HEK293 (cell line): ENCODE data around the gene BBOX1.

Experiments
- CTCF ChIA-PET: fragments of 350-600 bp; formaldehyde crosslinking; extraction: SDS; loops from one replicate; lab custom pipeline; 2021; ENCODE audit warnings: antibody characterized with exemption; lab: Yijun Ruan, JAX
- POLR2A ChIA-PET: fragments of 300-600 bp; formaldehyde crosslinking; extraction: SDS; loops from one replicate; lab custom pipeline; 2020; ENCODE audit warnings: antibody characterized with exemption, inconsistent platforms; lab: Yijun Ruan, JAX
- H3K27ac ChIP-seq: fragments of 200-500 bp; sonication (Bioruptor generic); 2 replicates; pipeline ENCODE4 v1.5.1; 2014; ENCODE audit warnings: low read depth, low read length, control low read depth, inconsistent platforms; ENCODE audit errors: extremely low read depth
- H3K36me3 ChIP-seq, 2 experiments: fragments of 200-500 bp in 1 of 2; sonication (Bioruptor generic) in 1 of 2; 1 replicate in 1 of 2; 2 replicates in 1 of 2; pipeline ENCODE4 v1.5.1; 2014 to 2017; ENCODE audit warnings: inconsistent platforms in 2 of 2, low read length in 2 of 2; ENCODE audit not compliant: control insufficient read depth in 2 of 2, insufficient read depth in 1 of 2
- H3K4me1 ChIP-seq: fragments of 200-500 bp; sonication (Bioruptor generic); 2 replicates; pipeline ENCODE4 v1.5.1; 2014; ENCODE audit warnings: mild to moderate bottlenecking, low read length, inconsistent platforms; ENCODE audit not compliant: control insufficient read depth, insufficient read depth
- H3K4me3 ChIP-seq: 2 replicates; pipeline ENCODE4 v1.5.1; 2011; ENCODE audit warnings: low read depth, mild to moderate bottlenecking, control low read depth, low read length, moderate library complexity
- H3K9me3 ChIP-seq: fragments of 200-500 bp; sonication (Bioruptor generic); 2 replicates; pipeline ENCODE4 v1.5.1; 2014; ENCODE audit warnings: low read depth, low read length, inconsistent platforms; ENCODE audit not compliant: control insufficient read depth, insufficient read depth
- HOXA7 ChIP-seq: sonication (generic); formaldehyde crosslinking; IDR thresholded peaks from 2 replicates; pipeline ENCODE4 v1.8.1; 2022; ENCODE audit warnings: missing genetic modification reagents, borderline replicate concordance
- KLF8 ChIP-seq: fragments of 450-650 bp; formaldehyde crosslinking; IDR thresholded peaks from 2 replicates; pipeline ENCODE4 v1.5.1; 2016; ENCODE audit warnings: missing biosample characterization, missing genetic modification characterization
- OVOL3 ChIP-seq: fragments of 450-650 bp; formaldehyde crosslinking; IDR thresholded peaks from 2 replicates; pipeline ENCODE4 v1.5.1; 2016; ENCODE audit warnings: missing biosample characterization, missing genetic modification characterization
- ZIC2 ChIP-seq: fragments of 450-650 bp; formaldehyde crosslinking; IDR thresholded peaks from 2 replicates; pipeline ENCODE4 v1.5.1; 2016; ENCODE audit warnings: missing biosample characterization, missing genetic modification characterization
- ZNF138 ChIP-seq: fragments of 450-650 bp; formaldehyde crosslinking; IDR thresholded peaks from 2 replicates; pipeline ENCODE4 v1.5.1; 2016; ENCODE audit warnings: missing biosample characterization, missing genetic modification characterization, borderline replicate concordance
- ZNF311 ChIP-seq: fragments of 450-650 bp; formaldehyde crosslinking; IDR thresholded peaks from 2 replicates; pipeline ENCODE4 v1.5.1; 2017; ENCODE audit warnings: missing biosample characterization, missing genetic modification characterization, borderline replicate concordance
- ZNF544 ChIP-seq: fragments of 450-650 bp; formaldehyde crosslinking; IDR thresholded peaks from 2 replicates; pipeline ENCODE4 v1.5.0; 2017; ENCODE audit warnings: missing biosample characterization, missing genetic modification characterization
- ZNF548 ChIP-seq: fragments of 450-650 bp; formaldehyde crosslinking; IDR thresholded peaks from 2 replicates; pipeline ENCODE4 v1.5.1; 2016; ENCODE audit warnings: missing biosample characterization, missing genetic modification characterization
- ZNF561 ChIP-seq: fragments of 450-650 bp; IDR thresholded peaks from 2 replicates; pipeline ENCODE4 v1.5.1; 2018; ENCODE audit warnings: missing biosample characterization, missing genetic modification characterization, borderline replicate concordance
- ZNF600 ChIP-seq: fragments of 450-650 bp; formaldehyde crosslinking; IDR thresholded peaks from 2 replicates; pipeline ENCODE4 v1.5.1; 2016; ENCODE audit warnings: missing biosample characterization, missing genetic modification characterization
- ZNF670 ChIP-seq: fragments of 450-650 bp; formaldehyde crosslinking; IDR thresholded peaks from 2 replicates; pipeline ENCODE4 v1.5.1; 2016; ENCODE audit warnings: missing biosample characterization, missing genetic modification characterization, low read depth
- ZSCAN23 ChIP-seq: fragments of 450-650 bp; formaldehyde crosslinking; IDR thresholded peaks from 2 replicates; pipeline ENCODE4 v1.5.1; 2016; ENCODE audit warnings: missing biosample characterization, missing genetic modification characterization
- TF ChIP-seq, protein P1 (sequence below): fragments of 450-650 bp; formaldehyde crosslinking; optimal IDR thresholded peaks from 2 replicates; pipeline ENCODE3; 2016; ENCODE audit warnings: missing biosample characterization, mild to moderate bottlenecking, missing genetic modification characterization
- TF ChIP-seq, protein P2 (sequence below): fragments of 450-650 bp; formaldehyde crosslinking; IDR thresholded peaks from 2 replicates; pipeline ENCODE4 v1.5.1; 2017; ENCODE audit warnings: missing biosample characterization, missing genetic modification characterization
- TF ChIP-seq, protein P3 (sequence below): fragments of 450-650 bp; formaldehyde crosslinking; IDR thresholded peaks from 2 replicates; pipeline ENCODE4 v1.5.1; 2017; ENCODE audit warnings: missing biosample characterization, missing genetic modification characterization
- TF ChIP-seq, protein P4 (sequence below): fragments of 450-650 bp; formaldehyde crosslinking; conservative IDR thresholded peaks from 2 replicates; pipeline ENCODE4 v1.5.1; 2016; ENCODE audit warnings: low read depth, missing biosample characterization, missing genetic modification characterization
- TF ChIP-seq, protein P5 (sequence below): sonication (generic); formaldehyde crosslinking; IDR thresholded peaks from 2 replicates; pipeline ENCODE4 v1.8.1; 2022; ENCODE audit warnings: mild to moderate bottlenecking, moderate library complexity, missing genetic modification reagents
- TF ChIP-seq, protein P6 (sequence below): fragments of 450-650 bp; formaldehyde crosslinking; IDR thresholded peaks from 2 replicates; pipeline ENCODE4 v1.5.1; 2016; ENCODE audit warnings: missing biosample characterization, missing genetic modification characterization, borderline replicate concordance
- TF ChIP-seq, protein P7 (sequence below): fragments of 450-650 bp; formaldehyde crosslinking; IDR thresholded peaks from 2 replicates; pipeline ENCODE4 v1.5.1; 2016; ENCODE audit warnings: missing biosample characterization, missing genetic modification characterization

BBOX1 gene

DNA sequence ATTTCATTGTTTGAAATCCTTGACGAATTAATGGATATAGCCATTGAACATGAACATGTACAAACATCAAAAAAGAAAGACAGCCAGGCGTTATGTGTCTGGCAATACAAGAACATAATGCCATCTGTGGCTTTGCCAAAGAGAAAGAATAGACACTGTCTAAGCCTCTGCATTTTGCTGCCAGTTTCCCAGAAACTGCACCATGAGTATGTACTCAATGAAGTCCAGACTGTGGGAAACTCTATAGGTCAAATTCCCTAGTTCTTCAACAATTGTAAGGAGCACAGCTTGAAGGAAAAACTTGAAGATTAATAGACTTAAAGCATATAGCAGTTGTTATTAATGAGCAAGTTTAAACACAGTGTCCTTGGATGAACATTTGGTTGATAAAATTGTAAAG lies 71.3 kb downstream of the BBOX1 start:
- peaks cover 5% of the 10 kb centered on the region; the same call in 1 of the 2 replicates for H3K4me1 ChIP-seq
- no peak overlapping the region for H3K27ac ChIP-seq
- H3K4me3 ChIP-seq: no peak overlapping the region
- TF ChIP-seq ZSCAN23 (tag by site-specific recombination) (no peak), ZIC2 (tag by site-specific recombination) (no peak), OVOL3 (tag by site-specific recombination) (no peak), ZNF548 (tag by site-specific recombination) (no peak), KLF8 (tag by site-specific recombination) (no peak), ZNF138 (tag by site-specific recombination) (no peak), ZNF311 (tag by site-specific recombination) (no peak), ZNF561 (no peak), ZNF670 (tag by site-specific recombination) (no peak), HOXA7 (CRISPR knock-in tag) (no peak), ZNF544 (tag by site-specific recombination) (no peak), ZNF600 (no peak)
- TF ChIP-seq, protein P1, sequence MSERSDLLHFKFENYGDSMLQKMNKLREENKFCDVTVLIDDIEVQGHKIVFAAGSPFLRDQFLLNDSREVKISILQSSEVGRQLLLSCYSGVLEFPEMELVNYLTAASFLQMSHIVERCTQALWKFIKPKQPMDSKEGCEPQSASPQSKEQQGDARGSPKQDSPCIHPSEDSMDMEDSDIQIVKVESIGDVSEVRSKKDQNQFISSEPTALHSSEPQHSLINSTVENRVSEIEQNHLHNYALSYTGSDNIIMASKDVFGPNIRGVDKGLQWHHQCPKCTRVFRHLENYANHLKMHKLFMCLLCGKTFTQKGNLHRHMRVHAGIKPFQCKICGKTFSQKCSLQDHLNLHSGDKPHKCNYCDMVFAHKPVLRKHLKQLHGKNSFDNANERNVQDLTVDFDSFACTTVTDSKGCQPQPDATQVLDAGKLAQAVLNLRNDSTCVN (tag by site-specific recombination): no peak
- TF ChIP-seq, protein P2, sequence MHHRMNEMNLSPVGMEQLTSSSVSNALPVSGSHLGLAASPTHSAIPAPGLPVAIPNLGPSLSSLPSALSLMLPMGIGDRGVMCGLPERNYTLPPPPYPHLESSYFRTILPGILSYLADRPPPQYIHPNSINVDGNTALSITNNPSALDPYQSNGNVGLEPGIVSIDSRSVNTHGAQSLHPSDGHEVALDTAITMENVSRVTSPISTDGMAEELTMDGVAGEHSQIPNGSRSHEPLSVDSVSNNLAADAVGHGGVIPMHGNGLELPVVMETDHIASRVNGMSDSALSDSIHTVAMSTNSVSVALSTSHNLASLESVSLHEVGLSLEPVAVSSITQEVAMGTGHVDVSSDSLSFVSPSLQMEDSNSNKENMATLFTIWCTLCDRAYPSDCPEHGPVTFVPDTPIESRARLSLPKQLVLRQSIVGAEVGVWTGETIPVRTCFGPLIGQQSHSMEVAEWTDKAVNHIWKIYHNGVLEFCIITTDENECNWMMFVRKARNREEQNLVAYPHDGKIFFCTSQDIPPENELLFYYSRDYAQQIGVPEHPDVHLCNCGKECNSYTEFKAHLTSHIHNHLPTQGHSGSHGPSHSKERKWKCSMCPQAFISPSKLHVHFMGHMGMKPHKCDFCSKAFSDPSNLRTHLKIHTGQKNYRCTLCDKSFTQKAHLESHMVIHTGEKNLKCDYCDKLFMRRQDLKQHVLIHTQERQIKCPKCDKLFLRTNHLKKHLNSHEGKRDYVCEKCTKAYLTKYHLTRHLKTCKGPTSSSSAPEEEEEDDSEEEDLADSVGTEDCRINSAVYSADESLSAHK (tag by site-specific recombination): no peak
- TF ChIP-seq, protein P3, sequence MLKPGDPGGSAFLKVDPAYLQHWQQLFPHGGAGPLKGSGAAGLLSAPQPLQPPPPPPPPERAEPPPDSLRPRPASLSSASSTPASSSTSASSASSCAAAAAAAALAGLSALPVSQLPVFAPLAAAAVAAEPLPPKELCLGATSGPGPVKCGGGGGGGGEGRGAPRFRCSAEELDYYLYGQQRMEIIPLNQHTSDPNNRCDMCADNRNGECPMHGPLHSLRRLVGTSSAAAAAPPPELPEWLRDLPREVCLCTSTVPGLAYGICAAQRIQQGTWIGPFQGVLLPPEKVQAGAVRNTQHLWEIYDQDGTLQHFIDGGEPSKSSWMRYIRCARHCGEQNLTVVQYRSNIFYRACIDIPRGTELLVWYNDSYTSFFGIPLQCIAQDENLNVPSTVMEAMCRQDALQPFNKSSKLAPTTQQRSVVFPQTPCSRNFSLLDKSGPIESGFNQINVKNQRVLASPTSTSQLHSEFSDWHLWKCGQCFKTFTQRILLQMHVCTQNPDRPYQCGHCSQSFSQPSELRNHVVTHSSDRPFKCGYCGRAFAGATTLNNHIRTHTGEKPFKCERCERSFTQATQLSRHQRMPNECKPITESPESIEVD (tag by site-specific recombination): no peak
- TF ChIP-seq, protein P4, sequence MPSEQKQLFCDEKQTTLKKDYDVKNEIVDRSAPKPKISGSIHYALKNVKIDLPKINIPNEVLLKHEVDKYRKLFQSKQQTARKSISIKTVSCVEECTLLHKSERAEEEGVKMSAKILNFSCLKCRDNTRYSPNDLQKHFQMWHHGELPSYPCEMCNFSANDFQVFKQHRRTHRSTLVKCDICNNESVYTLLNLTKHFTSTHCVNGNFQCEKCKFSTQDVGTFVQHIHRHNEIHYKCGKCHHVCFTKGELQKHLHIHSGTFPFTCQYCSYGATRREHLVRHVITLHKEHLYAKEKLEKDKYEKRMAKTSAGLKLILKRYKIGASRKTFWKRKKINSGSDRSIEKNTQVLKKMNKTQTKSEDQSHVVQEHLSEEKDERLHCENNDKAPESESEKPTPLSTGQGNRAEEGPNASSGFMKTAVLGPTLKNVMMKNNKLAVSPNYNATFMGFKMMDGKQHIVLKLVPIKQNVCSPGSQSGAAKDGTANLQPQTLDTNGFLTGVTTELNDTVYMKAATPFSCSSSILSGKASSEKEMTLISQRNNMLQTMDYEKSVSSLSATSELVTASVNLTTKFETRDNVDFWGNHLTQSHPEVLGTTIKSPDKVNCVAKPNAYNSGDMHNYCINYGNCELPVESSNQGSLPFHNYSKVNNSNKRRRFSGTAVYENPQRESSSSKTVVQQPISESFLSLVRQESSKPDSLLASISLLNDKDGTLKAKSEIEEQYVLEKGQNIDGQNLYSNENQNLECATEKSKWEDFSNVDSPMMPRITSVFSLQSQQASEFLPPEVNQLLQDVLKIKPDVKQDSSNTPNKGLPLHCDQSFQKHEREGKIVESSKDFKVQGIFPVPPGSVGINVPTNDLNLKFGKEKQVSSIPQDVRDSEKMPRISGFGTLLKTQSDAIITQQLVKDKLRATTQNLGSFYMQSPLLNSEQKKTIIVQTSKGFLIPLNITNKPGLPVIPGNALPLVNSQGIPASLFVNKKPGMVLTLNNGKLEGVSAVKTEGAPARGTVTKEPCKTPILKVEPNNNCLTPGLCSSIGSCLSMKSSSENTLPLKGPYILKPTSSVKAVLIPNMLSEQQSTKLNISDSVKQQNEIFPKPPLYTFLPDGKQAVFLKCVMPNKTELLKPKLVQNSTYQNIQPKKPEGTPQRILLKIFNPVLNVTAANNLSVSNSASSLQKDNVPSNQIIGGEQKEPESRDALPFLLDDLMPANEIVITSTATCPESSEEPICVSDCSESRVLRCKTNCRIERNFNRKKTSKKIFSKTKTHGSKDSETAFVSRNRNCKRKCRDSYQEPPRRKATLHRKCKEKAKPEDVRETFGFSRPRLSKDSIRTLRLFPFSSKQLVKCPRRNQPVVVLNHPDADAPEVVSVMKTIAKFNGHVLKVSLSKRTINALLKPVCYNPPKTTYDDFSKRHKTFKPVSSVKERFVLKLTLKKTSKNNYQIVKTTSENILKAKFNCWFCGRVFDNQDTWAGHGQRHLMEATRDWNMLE (tag by site-specific recombination): no peak
- TF ChIP-seq, protein P5, sequence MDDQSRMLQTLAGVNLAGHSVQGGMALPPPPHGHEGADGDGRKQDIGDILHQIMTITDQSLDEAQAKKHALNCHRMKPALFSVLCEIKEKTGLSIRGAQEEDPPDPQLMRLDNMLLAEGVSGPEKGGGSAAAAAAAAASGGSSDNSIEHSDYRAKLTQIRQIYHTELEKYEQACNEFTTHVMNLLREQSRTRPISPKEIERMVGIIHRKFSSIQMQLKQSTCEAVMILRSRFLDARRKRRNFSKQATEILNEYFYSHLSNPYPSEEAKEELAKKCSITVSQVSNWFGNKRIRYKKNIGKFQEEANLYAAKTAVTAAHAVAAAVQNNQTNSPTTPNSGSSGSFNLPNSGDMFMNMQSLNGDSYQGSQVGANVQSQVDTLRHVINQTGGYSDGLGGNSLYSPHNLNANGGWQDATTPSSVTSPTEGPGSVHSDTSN (CRISPR knock-in tag): no peak
- TF ChIP-seq, protein P6, sequence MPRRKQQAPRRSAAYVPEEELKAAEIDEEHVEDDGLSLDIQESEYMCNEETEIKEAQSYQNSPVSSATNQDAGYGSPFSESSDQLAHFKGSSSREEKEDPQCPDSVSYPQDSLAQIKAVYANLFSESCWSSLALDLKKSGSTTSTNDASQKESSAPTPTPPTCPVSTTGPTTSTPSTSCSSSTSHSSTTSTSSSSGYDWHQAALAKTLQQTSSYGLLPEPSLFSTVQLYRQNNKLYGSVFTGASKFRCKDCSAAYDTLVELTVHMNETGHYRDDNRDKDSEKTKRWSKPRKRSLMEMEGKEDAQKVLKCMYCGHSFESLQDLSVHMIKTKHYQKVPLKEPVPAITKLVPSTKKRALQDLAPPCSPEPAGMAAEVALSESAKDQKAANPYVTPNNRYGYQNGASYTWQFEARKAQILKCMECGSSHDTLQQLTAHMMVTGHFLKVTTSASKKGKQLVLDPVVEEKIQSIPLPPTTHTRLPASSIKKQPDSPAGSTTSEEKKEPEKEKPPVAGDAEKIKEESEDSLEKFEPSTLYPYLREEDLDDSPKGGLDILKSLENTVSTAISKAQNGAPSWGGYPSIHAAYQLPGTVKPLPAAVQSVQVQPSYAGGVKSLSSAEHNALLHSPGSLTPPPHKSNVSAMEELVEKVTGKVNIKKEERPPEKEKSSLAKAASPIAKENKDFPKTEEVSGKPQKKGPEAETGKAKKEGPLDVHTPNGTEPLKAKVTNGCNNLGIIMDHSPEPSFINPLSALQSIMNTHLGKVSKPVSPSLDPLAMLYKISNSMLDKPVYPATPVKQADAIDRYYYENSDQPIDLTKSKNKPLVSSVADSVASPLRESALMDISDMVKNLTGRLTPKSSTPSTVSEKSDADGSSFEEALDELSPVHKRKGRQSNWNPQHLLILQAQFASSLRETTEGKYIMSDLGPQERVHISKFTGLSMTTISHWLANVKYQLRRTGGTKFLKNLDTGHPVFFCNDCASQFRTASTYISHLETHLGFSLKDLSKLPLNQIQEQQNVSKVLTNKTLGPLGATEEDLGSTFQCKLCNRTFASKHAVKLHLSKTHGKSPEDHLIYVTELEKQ (tag by site-specific recombination): no peak
- TF ChIP-seq, protein P7, sequence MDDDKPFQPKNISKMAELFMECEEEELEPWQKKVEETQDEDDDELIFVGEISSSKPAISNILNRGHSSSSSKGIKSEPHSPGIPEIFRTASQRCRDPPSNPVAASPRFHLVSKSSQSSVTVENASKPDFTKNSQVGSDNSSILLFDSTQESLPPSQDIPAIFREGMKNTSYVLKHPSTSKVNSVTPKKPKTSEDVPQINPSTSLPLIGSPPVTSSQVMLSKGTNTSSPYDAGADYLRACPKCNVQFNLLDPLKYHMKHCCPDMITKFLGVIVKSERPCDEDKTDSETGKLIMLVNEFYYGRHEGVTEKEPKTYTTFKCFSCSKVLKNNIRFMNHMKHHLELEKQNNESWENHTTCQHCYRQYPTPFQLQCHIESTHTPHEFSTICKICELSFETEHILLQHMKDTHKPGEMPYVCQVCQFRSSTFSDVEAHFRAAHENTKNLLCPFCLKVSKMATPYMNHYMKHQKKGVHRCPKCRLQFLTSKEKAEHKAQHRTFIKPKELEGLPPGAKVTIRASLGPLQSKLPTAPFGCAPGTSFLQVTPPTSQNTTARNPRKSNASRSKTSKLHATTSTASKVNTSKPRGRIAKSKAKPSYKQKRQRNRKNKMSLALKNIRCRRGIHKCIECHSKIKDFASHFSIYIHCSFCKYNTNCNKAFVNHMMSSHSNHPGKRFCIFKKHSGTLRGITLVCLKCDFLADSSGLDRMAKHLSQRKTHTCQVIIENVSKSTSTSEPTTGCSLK (tag by site-specific recombination): no peak
- no peaks in the 10 kb centered on the region for H3K36me3 ChIP-seq
- POLR2A ChIA-PET: no interaction called here
- H3K9me3 ChIP-seq: no peaks in the 10 kb centered on the region
- CTCF ChIA-PET: no interaction called here
